GM21447 (cell line): ENCODE data around the gene CNTD1.
"Not testable (repeated sequence)": the region's sequence is repeated elsewhere in the genome, so short reads cannot be mapped to it uniquely, and the experiment has no call there.

Source experiments
- ATAC-seq: cut with Tn5 transposase; IDR thresholded peaks from one replicate; pipeline ENCODE4 v1.9.1; 2021; ENCODE audit not compliant: unreplicated experiment

The CNTD1 gene

DNA sequence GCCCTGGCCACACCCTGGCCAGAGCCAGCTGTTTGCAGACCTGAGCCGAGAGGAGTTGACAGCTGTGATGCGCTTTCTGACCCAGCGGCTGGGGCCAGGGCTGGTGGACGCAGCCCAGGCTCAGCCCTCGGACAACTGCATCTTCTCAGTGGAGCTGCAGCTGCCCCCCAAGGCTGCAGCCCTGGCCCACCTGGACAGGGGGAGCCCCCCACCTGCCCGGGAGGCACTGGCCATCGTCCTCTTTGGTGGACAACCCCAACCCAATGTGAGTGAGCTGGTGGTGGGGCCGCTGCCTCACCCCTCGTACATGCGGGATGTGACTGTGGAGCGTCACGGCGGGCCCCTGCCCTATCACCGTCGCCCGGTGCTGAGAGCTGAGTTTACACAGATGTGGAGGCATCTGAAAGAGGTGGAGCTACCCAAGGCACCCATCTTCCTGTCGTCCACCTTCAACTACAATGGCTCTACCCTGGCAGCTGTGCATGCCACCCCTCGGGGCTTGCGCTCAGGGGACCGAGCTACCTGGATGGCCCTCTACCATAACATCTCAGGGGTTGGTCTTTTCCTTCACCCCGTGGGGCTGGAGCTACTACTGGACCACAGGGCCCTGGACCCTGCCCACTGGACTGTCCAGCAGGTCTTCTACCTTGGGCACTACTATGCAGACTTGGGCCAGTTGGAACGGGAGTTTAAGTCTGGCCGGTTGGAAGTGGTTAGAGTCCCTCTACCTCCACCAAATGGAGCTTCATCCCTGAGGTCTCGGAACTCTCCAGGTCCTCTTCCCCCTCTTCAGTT lies 46.3 kb downstream of the CNTD1 start:
- ATAC-seq, result no peak

DNA sequence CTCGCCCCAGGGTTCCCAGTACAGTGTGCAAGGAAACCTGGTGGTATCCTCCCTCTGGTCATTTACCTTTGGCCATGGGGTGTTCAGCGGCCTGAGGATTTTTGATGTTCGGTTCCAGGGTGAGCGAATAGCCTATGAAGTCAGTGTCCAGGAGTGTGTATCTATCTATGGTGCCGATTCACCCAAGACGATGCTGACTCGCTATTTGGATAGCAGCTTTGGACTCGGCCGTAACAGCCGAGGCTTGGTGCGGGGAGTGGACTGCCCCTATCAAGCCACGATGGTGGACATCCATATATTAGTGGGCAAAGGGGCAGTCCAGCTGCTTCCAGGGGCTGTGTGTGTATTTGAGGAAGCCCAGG lies 46.9 kb downstream of the CNTD1 start:
- no peak for ATAC-seq

DNA sequence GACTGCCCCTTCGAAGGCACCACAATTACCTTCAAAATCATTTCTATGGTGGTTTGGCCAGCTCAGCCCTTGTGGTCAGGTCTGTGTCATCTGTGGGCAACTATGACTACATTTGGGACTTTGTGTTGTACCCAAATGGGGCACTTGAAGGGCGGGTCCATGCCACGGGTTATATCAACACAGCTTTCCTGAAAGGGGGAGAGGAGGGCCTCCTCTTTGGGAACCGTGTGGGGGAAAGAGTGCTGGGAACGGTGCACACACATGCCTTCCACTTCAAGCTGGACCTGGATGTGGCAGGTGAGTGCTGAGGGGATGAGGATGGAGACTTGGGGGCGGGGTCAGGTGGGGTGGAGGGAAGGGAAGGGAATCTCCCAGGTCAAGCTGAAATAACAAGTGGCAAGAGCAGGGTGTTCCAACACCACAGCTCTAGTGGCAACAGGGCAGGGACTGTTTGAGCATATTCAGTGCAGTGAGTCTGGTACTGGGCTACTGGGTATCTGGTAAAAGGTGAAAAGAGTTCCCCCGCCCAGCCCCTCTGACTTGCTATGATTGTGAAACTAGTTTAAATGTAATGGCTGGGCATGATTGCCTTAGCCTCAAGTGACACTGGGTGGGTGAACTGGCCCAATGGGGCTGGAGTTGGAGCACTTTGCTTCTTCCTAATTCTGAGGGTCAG lies 47.4 kb downstream of the CNTD1 start:
- ATAC-seq, result no peak

GRCh38 chr17:42846594-42847280 lies 48.1 kb downstream of the CNTD1 start:
- no peak for ATAC-seq

DNA sequence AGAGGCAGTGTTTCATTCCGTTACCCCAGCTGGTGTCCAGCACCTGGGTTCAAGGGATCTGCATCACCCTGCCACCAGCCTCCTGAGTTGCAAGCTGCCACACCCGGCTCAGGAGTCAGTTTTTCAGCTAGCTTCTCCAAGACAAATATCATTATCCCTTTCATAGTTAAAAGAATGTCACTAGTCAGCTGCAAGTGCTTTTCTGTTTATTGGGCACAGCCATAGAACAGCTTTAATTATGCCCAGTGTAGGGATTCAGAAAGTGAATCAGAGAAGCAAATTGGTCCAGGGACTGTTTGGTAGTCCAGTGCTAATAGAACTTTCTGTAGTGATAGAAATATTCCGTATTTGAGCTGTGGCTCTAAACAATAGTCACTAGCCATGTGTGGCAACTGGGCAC lies 49.4 kb downstream of the CNTD1 start:
- no peak for ATAC-seq

- no peak for ATAC-seq
Measured at GRCh38 chr17:42849031-42849430, 50.4 kb downstream of the CNTD1 start.

DNA sequence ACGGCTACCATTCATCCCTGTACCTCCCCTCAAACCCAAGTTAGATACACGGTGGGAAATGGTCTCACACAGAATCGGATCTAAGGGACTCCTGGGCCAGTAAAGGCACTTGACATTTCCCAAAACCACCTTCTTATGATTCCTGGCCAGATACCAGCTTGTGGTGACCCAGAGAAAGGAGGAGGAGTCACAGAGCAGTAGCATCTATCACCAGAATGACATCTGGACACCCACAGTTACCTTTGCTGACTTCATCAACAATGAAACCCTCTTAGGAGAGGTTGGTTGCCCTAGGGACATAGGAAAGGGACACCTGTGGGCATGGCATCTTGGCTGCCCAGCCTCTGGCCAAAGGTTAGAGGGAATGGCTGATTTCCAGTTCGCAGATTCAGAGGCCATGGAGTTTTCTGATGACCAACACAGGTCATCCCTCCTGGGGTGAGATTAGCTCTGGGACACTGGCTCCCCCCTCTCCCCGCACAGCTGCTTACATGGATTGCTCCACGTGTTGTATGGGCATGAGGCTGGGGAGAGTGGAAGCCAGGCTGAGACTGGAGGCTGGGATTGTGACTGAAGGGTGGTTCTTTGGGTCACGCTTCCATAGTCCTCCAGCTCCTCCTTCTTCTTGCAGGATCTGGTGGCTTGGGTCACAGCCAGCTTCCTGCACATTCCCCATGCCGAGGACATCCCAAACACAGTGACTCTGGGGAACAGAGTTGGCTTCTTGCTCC lies 51.0 kb downstream of the CNTD1 start:
- ATAC-seq, result no peak

- no peak for ATAC-seq
Measured at GRCh38 chr17:42850954-42851353, 52.3 kb downstream of the CNTD1 start, which contains the start of gene AOC3. AOC3 (plus strand) TSS chr17:42851199; CDS start chr17:42851344, 145 bp downstream.

DNA sequence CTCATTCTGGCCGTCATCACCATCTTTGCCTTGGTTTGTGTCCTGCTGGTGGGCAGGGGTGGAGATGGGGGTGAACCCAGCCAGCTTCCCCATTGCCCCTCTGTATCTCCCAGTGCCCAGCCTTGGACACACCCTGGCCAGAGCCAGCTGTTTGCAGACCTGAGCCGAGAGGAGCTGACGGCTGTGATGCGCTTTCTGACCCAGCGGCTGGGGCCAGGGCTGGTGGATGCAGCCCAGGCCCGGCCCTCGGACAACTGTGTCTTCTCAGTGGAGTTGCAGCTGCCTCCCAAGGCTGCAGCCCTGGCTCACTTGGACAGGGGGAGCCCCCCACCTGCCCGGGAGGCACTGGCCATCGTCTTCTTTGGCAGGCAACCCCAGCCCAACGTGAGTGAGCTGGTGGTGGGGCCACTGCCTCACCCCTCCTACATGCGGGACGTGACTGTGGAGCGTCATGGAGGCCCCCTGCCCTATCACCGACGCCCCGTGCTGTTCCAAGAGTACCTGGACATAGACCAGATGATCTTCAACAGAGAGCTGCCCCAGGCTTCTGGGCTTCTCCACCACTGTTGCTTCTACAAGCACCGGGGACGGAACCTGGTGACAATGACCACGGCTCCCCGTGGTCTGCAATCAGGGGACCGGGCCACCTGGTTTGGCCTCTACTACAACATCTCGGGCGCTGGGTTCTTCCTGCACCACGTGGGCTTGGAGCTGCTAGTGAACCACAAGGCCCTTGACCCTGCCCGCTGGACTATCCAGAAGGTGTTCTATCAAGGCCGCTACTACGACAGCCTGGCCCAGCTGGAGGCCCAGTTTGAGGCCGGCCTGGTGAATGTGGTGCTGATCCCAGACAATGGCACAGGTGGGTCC lies 52.9 kb downstream of the CNTD1 start:
- not testable (repeated sequence) for ATAC-seq

- ATAC-seq, result no peak
Measured at GRCh38 chr17:42852351-42852750, 53.7 kb downstream of the CNTD1 start.

GRCh38 chr17:42853004-42853403 lies 54.3 kb downstream of the CNTD1 start:
- ATAC-seq, result no peak

GRCh38 chr17:42853597-42853967 lies 54.9 kb downstream of the CNTD1 start:
- ATAC-seq, result no peak

DNA sequence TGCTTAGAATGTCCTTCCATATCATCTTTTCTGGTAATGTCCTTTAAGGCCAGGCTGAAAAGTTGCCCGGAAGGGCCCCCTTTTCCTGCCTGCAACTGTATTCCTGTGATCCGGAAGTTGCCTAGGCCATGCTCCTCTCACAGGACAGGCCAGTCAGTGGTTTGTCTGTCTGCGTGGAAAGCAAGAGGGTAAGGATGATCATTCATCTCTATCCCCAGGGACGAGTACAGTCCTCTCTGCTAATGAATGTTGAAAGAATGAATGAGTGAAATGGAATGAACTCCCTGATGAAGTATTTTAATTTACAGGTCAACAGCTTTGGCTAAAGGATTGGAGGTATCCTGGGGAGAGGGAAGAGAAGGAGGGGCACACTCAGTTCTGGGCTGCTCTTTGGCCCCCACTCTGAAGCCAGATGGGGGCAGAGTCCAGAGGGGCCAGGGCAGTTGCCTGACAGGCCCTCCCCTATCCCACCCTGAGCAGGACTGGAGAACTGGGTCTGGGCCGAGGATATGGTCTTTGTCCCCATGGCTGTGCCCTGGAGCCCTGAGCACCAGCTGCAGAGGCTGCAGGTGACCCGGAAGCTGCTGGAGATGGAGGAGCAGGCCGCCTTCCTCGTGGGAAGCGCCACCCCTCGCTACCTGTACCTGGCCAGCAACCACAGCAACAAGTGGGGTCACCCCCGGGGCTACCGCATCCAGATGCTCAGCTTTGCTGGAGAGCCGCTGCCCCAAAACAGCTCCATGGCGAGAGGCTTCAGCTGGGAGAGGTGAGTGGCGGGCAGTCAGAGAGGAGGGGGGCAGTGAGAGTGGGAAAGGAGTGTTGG lies 55.5 kb downstream of the CNTD1 start:
- no peak for ATAC-seq

DNA sequence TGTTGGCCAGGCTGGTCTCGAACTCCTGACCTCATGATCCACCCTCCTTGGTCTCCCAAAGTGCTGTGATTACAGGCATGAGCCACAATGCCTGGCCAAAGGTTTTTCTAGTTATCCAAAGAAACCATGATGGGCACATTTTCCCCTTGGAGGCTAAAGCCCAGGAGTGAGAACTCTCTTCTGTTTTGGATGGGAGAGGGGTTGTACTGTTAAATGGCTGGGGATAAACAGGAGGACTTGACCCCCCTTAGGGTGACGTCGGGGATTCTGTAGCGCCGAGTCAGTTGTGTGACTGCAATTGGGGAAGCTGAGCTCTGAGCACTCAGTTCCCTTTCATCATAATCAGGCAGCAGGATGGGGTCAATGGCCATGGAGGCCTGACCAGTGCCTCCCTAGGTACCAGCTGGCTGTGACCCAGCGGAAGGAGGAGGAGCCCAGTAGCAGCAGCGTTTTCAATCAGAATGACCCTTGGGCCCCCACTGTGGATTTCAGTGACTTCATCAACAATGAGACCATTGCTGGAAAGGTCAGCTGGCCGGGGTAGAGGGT lies 56.5 kb downstream of the CNTD1 start:
- no peak for ATAC-seq

DNA sequence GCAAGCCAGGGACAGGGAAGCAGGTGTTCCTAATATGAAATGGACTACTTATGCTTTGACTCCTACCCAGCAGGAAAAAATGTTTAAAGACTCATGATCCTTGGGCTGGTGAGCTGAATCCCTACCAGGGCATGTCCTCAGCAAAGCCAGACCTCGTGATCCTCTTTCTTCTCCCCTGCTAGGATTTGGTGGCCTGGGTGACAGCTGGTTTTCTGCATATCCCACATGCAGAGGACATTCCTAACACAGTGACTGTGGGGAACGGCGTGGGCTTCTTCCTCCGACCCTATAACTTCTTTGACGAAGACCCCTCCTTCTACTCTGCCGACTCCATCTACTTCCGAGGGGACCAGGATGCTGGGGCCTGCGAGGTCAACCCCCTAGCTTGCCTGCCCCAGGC lies 57.4 kb downstream of the CNTD1 start:
- not testable (repeated sequence) for ATAC-seq

- not testable (repeated sequence) for ATAC-seq
Measured at GRCh38 chr17:42856516-42856915, 57.9 kb downstream of the CNTD1 start.

DNA sequence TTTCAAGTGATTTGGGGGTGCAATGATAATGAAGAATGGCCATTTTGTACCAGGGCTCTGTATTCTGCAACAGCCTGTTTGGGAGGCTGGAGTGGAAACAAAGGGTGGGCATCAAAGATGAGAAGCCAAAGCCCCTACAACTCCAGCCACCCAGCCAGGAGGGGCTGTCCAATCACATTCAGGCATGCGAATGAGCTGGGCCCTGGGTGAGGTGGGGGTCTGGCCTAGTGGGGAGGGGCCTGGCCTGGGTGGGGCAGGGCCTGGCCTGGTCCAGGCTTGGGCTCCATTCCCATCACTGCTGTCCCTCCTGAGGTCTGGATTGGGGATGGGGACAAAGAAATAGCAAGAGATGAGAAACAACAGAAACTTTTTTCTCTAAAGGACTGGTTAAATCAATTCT lies 58.7 kb downstream of the CNTD1 start:
- no peak for ATAC-seq
